Measurements from ENCODE around the gene RTN4.

RTN4 gene

GRCh38 chr2:54946220-54946805, 103.9 kb downstream of the RTN4 start:
- no peak for DNase-seq

- no peak for DNase-seq
Observed at GRCh38 chr2:54945391-54946219, 104.6 kb downstream of the RTN4 start.

- no peak for DNase-seq
Observed at GRCh38 chr2:54944724-54945326, 105.4 kb downstream of the RTN4 start.

- no peak for DNase-seq
Observed at GRCh38 chr2:54942373-54942772, 107.9 kb downstream of the RTN4 start.

- no peak for DNase-seq
Observed at GRCh38 chr2:54941248-54941984, 108.8 kb downstream of the RTN4 start.

- no peak for DNase-seq
Observed at GRCh38 chr2:54940723-54941122, 109.5 kb downstream of the RTN4 start.

GRCh38 chr2:54939446-54940118, 110.7 kb downstream of the RTN4 start:
- no peak for DNase-seq

GRCh38 chr2:54936766-54937165, 113.5 kb downstream of the RTN4 start:
- DNase-seq = no peak

- no peak for DNase-seq
Observed at GRCh38 chr2:54935389-54935788, 114.9 kb downstream of the RTN4 start.

GRCh38 chr2:54931473-54931872, 118.8 kb downstream of the RTN4 start:
- DNase-seq = no peak

GRCh38 chr2:54928719-54929118, 121.5 kb downstream of the RTN4 start:
- no peak for DNase-seq

- no peak for DNase-seq
Observed at GRCh38 chr2:54927751-54928615, 122.3 kb downstream of the RTN4 start.

- DNase-seq = no peak
Observed at GRCh38 chr2:54927085-54927750, 123.0 kb downstream of the RTN4 start.

GRCh38 chr2:54925022-54925421, 125.2 kb downstream of the RTN4 start:
- no peak for DNase-seq

- no peak for DNase-seq
Observed at GRCh38 chr2:54924121-54924520, 126.1 kb downstream of the RTN4 start.
